Activated CD8-positive, alpha-beta memory T cell treated with anti-CD3 and anti-CD28 coated beads, Interleukin-2, amount 10 ng/mL, durations not matched to agents 7 days and 5 days (primary cell): ENCODE data around the gene UBQLN2. TPM values are rescaled to one million over a fixed set of nuclear protein-coding genes. Genes with fewer than 3 reads are reported as not detected.
"Not testable (repeated sequence)": the region's sequence is repeated elsewhere in the genome, so short reads cannot be mapped to it uniquely, and the experiment has no call there.

Experiments
- ATAC-seq: fragments of 150-1000 bp; cut with Tn5 transposase; one replicate; pipeline ENCODE4 v1.10.0; 2021; ENCODE audit warnings: moderate library complexity
- CTCF ChIA-PET: fragments of 350-600 bp; sonication (Branson Sonifier 250); formaldehyde crosslinking; loops from one replicate; lab custom pipeline; 2021; ENCODE audit warnings: antibody characterized with exemption; lab: Charles Lee
- DNase-seq: peaks from one replicate; pipeline ENCODE4 v3.0.0-alpha.2; 2020
- H3K27ac Mint-ChIP-seq: one replicate; pipeline ENCODE4 v1.8.0; 2021; ENCODE audit warnings: mild to moderate bottlenecking, mixed read lengths
- H3K27me3 Mint-ChIP-seq: one replicate; pipeline ENCODE4 v1.8.0; 2021; ENCODE audit warnings: mixed read lengths
- H3K36me3 Mint-ChIP-seq: one replicate; pipeline ENCODE4 v1.8.0; 2021; ENCODE audit warnings: mild to moderate bottlenecking, mixed read lengths
- H3K4me1 Mint-ChIP-seq: one replicate; pipeline ENCODE4 v1.8.0; 2021; ENCODE audit warnings: mixed read lengths
- H3K4me3 Mint-ChIP-seq: one replicate; pipeline ENCODE4 v1.8.0; 2021; ENCODE audit warnings: mild to moderate bottlenecking, moderate library complexity, mixed read lengths
- H3K9me3 Mint-ChIP-seq: one replicate; pipeline ENCODE4 v1.8.0; 2022; ENCODE audit warnings: low read depth, mixed read lengths
- total RNA-seq, 2 experiments: library from RNA; stranded (reverse); gene quantifications; one replicate each; pipeline ENCODE4 v1.2.3, GENCODE V29; 2021

UBQLN2 gene
- total RNA-seq, 2 experiments from 2014 or later = 28.5 to 31.3 TPM

GRCh38 chrX:56576721-56577120, 13.3 kb downstream of the UBQLN2 start:
- H3K4me3 Mint-ChIP-seq = no peak overlapping the region
- CTCF ChIA-PET = no interaction called here
- ATAC-seq = no peak

GRCh38 chrX:56588397-56589188, 25.2 kb downstream of the UBQLN2 start:
- CTCF ChIA-PET = no interaction called here
- Mint-ChIP-seq H3K27me3 (no peaks in the 10 kb centered on the region), H3K4me1 (peaks cover 2% of the 10 kb centered on the region), H3K36me3 (peaks cover 23% of the 10 kb centered on the region), H3K4me3 (no peak overlapping the region), H3K9me3 (no peaks in the 10 kb centered on the region), H3K27ac (no peak overlapping the region)
- ATAC-seq (no peak), DNase-seq (no peak)

More at GRCh38 chrX:56576721-56577120, 13.3 kb downstream of the UBQLN2 start:
- DNase-seq = no peak
- Mint-ChIP-seq H3K4me1 (peaks cover 24% of the 10 kb centered on the region), H3K27me3 (no peaks in the 10 kb centered on the region), H3K27ac (no peak overlapping the region), H3K9me3 (peaks cover 5% of the 10 kb centered on the region), H3K36me3 (peaks cover 54% of the 10 kb centered on the region)

DNA sequence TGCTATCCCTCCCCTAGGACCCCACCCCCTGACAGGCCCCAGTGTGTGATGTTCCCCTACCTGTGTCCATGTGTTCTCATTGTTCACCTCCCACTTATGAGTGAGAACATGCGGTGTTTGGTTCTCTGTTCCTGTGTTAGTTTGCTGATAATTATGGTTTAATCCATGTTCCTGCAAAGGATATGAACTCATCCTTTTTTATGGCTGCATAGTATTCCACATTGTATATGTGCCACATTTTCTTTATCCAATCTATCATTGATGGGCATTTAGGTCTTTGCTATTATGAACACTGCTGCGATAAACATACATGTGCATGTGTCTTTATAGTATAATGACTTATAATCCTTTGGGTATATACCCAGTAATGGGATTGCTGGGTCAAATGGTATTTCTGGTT, 28.4 kb downstream of the UBQLN2 start:
- H3K27ac Mint-ChIP-seq, H3K4me1 Mint-ChIP-seq, H3K9me3 Mint-ChIP-seq, H3K27me3 Mint-ChIP-seq, CTCF ChIA-PET, H3K4me3 Mint-ChIP-seq, ATAC-seq, DNase-seq: not testable (repeated sequence)
- H3K36me3 Mint-ChIP-seq = peaks cover 48% of the 10 kb centered on the region

- H3K4me3 Mint-ChIP-seq = no peak overlapping the region
- DNase-seq = no peak
- H3K4me1 Mint-ChIP-seq = no peaks in the 10 kb centered on the region
- no peak for ATAC-seq
- no peaks in the 10 kb centered on the region for H3K27me3 Mint-ChIP-seq
- peaks cover 5% of the 10 kb centered on the region for H3K9me3 Mint-ChIP-seq
- no peak overlapping the region for H3K27ac Mint-ChIP-seq
- CTCF ChIA-PET = no interaction called here
- peaks cover 19% of the 10 kb centered on the region for H3K36me3 Mint-ChIP-seq
These were observed 36.7 kb downstream of the UBQLN2 start for GRCh38 chrX:56600141-56600540.

DNA sequence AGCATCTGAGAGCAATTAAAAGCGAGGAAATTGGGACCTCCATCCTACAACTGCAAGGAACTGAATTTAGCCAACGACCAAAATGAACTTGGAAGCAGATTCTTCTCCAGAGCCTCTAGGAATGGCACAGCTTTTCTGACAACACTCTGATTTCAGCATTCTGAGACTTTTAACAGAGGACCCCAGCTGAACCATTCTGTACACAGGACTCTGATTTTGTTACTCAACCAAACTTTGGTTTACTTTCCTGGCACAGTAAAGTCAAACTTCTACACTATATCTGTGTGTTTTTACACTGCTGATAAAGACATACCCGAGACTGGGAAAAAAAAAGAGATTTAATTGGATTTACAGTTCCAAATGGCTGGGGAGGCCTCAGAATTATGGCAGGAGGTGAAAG, 37.6 kb downstream of the UBQLN2 start:
- no peaks in the 10 kb centered on the region for H3K27me3 Mint-ChIP-seq
- CTCF ChIA-PET = no interaction called here
- peaks cover 11% of the 10 kb centered on the region for H3K36me3 Mint-ChIP-seq
- H3K27ac Mint-ChIP-seq = no peak overlapping the region
- no peak for ATAC-seq
- H3K4me1 Mint-ChIP-seq = no peaks in the 10 kb centered on the region
- H3K9me3 Mint-ChIP-seq = peaks cover 2% of the 10 kb centered on the region
- no peak overlapping the region for H3K4me3 Mint-ChIP-seq
- no peak for DNase-seq

- CTCF ChIA-PET = no interaction called here
- H3K4me1 Mint-ChIP-seq = no peaks in the 10 kb centered on the region
- ATAC-seq = no peak
- H3K36me3 Mint-ChIP-seq = no peaks in the 10 kb centered on the region
- H3K27me3 Mint-ChIP-seq = no peaks in the 10 kb centered on the region
- no peak overlapping the region for H3K4me3 Mint-ChIP-seq
- no peak for DNase-seq
- H3K9me3 Mint-ChIP-seq = no peaks in the 10 kb centered on the region
- H3K27ac Mint-ChIP-seq = no peak overlapping the region
These were observed 51.9 kb downstream of the UBQLN2 start for GRCh38 chrX:56615282-56615681.

Other genes with a start within 250 kb of the UBQLN2 start
- gene NBDY, start 165.6 kb downstream of the UBQLN2 start, total RNA-seq = 10 to 100 TPM; 30.4 to 40.1 TPM